Ovary (tissue), 9 donors: ENCODE data around the gene SND1. TPM values are rescaled to one million over a fixed set of nuclear protein-coding genes. Genes with fewer than 3 reads are reported as not detected.
"Not testable (repeated sequence)": the region's sequence is repeated elsewhere in the genome, so short reads cannot be mapped to it uniquely, and the experiment has no call there.

Experiments
- DNase-seq, 5 donors: peaks; one replicate each; pipeline ENCODE4 v3.0.0-alpha.2; 2019 to 2020
- H3K27ac ChIP-seq, 2 donors: fragments of 200-600 bp; one replicate each; pipeline versions ENCODE4 v1.5.1 to v1.8.0; 2019 to 2022
- H3K27me3 ChIP-seq: fragments of 200-600 bp; one replicate; pipeline ENCODE4 v1.8.0; 2022
- H3K36me3 ChIP-seq: fragments of 200-600 bp; sonication (generic); one replicate; pipeline ENCODE4 v1.5.1; 2019
- H3K4me1 ChIP-seq: one replicate; pipeline ENCODE4 v1.8.1; 2013; ENCODE audit warnings: mild to moderate bottlenecking, moderate library complexity; ENCODE audit not compliant: insufficient read depth
- H3K4me3 ChIP-seq: fragments of 200-600 bp; sonication (generic); one replicate; pipeline ENCODE4 v1.5.1; 2017
- H3K9me3 ChIP-seq, 2 donors: fragments of 200-600 bp in 1 of 2; sonication (generic) in 1 of 2; one replicate each; pipeline versions ENCODE4 v1.5.1 to v1.8.1; 2013 to 2019; ENCODE audit warnings: mild to moderate bottlenecking in 1 of 2, moderate library complexity in 1 of 2
- EP300 ChIP-seq: sonication (generic); formaldehyde crosslinking; IDR thresholded peaks from one replicate; pipeline ENCODE4 v1.6.1; 2017; ENCODE audit warnings: antibody characterized with exemption
- POLR2A ChIP-seq: fragments of 450-650 bp; IDR thresholded peaks from one replicate; pipeline ENCODE4 v1.6.1; 2017; ENCODE audit warnings: antibody characterized with exemption, mild to moderate bottlenecking, moderate library complexity
- WGBS, 3 donors: extraction: QIAGEN DNeasy Blood & Tissue Kit in 1 of 3; methylation state at CpG; one replicate each; pipeline versions ENCODE4 v1.1.5 to v1.1.7; 2013 to 2017; 5-methylcytosine and 5-hydroxymethylcytosine counted together
- intact Hi-C, 4 donors: fragments of 100-400 bp; cut with DNase I; formaldehyde crosslinking; loops; one replicate each; pipeline versions ENCODE4 v1.11.0 to v1.15.1; 2022 to 2023
- polyA plus RNA-seq, 2 donors: library from polyadenylated mRNA; stranded (reverse); fragments of 200-250 nt in 1 of 2; fragments of 350-450 nt in 1 of 2; fragmentation: Illumina TruSeq in 1 of 2; extraction: RNeasy Lipid Tissue Mini Kit (QIAGEN cat#74804) in 1 of 2; gene quantifications; one replicate each; pipeline ENCODE4 v1.2.3, GENCODE V29; 2013 to 2014
- total RNA-seq, 7 donors: library from RNA; depleted of rRNA in 2 of 7; stranded (reverse); fragments of >200 nt in 2 of 7; fragmentation: NEBNext Ultra II Directional in 3 of 7; extraction: Animal tissue kit (Norgen Biotek cat#: 25700) in 3 of 7; gene quantifications; one replicate each; pipeline versions ENCODE4 v1.1.0 to v1.2.4, GENCODE V29; 2016 to 2023
- TF ChIP-seq, protein P1 (sequence below), 3 donors: fragments of 450-650 bp in 2 of 3; fragments of 200-600 bp in 1 of 3; IDR thresholded peaks; one replicate each; pipeline versions ENCODE4 v1.5.1 to v1.8.0; 2016 to 2022; ENCODE audit warnings: antibody characterized with exemption in 3 of 3, mild to moderate bottlenecking in 1 of 3
- donor health status: DM: no; HTN: no; CAD: no; lungs with moderate emphysema.
- donor health status: DM: no; HTN: no; CAD: no.
- donor health status: Bipolar disorder and iron deficiency.
- donor health status: DM: yes; HTN: yes; CAD: no.
- donor health status: DM: no; HTN: no; CAD: no.
- donor health status: DM: yes; HTN: yes; CAD: no.

SND1 gene
- total and polyA plus RNA-seq, 9 donors: 91.4 to 297 (median 182) TPM

DNA sequence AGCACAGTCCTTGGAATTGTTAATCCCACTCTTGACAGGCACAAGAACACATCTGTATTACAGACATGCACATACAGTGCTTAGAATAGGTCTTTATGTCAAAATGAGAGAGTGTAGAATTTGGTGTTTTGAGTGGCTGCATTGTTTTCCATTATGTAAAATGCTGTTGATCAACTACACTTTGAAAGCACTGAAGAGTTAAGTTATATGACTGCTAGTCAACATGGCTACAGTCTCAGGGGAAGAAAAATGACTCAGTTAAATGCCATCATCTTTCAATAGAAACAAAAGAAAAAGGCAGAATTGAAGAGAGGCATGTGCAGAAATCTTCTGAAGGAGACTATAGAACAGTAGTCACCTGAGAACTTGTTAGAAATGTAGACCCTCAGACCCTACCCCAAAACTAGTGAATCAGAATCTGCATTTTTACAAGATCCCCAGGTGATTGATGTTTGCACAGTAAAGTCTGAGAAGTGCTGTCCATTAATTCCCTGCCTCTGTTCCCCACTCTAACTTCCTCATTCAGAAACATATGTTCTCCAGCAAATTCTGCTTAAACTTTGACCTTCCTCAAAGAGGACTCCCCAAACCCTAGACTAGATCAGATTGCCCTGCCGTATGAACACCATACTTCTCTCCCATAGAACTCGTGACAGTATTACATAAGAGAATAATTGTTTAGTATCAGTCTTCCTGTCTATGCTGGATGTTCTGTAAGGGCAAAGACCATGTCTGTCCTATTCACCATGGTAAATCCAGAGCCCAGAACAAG is 16.0 kb downstream of the SND1 start:
- intact Hi-C loops: no loop called here
- no peaks in the 10 kb centered on the region for H3K36me3 ChIP-seq
- no peak overlapping the region for H3K27ac ChIP-seq
- no peaks in the 10 kb centered on the region for H3K9me3 ChIP-seq
- H3K27me3 ChIP-seq: no peaks in the 10 kb centered on the region
- no peak for DNase-seq
- H3K4me3 ChIP-seq: no peak overlapping the region
- H3K4me1 ChIP-seq: no peaks in the 10 kb centered on the region
- TF ChIP-seq POLR2A (no peak), EP300 (no peak)
- TF ChIP-seq, protein P1, sequence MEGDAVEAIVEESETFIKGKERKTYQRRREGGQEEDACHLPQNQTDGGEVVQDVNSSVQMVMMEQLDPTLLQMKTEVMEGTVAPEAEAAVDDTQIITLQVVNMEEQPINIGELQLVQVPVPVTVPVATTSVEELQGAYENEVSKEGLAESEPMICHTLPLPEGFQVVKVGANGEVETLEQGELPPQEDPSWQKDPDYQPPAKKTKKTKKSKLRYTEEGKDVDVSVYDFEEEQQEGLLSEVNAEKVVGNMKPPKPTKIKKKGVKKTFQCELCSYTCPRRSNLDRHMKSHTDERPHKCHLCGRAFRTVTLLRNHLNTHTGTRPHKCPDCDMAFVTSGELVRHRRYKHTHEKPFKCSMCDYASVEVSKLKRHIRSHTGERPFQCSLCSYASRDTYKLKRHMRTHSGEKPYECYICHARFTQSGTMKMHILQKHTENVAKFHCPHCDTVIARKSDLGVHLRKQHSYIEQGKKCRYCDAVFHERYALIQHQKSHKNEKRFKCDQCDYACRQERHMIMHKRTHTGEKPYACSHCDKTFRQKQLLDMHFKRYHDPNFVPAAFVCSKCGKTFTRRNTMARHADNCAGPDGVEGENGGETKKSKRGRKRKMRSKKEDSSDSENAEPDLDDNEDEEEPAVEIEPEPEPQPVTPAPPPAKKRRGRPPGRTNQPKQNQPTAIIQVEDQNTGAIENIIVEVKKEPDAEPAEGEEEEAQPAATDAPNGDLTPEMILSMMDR (IDR thresholded peaks at IDR 0.05): no peak
- WGBS, 3 donors: 43 to 83% (median 78%) methylated on average over 2 of the region's 2 CpGs

DNA sequence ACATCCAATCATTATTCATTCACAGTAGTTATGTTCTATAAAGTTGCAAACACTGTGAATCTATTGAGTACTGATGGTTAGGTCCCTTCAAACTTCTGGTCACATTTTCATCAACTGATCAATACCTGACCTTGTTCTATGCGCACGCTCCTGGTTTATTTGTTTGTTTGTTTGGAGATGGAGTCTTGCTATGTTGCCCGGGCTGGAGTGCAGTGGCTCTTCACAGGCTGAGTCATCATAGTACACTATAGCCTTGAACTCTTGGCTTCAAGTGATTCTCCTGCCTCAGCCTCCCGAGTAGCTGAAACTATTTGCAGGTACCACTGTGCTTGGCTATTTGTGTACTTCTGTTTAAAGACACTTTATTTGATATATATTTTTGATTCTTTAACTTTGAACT is 19.3 kb downstream of the SND1 start:
- H3K27me3 ChIP-seq: no peaks in the 10 kb centered on the region
- DNase-seq: no peak
- intact Hi-C loops: no loop called here
- no peak for TF ChIP-seq EP300
- TF ChIP-seq POLR2A: no peak
- TF ChIP-seq, protein P1 (IDR thresholded peaks at IDR 0.05): no peak
- H3K9me3 ChIP-seq: no peaks in the 10 kb centered on the region
- H3K36me3 ChIP-seq: no peaks in the 10 kb centered on the region
- H3K27ac ChIP-seq: no peak overlapping the region
- H3K4me1 ChIP-seq: peaks cover 5% of the 10 kb centered on the region
- 67 to 71% (median 69%) methylated on average over 4 of the region's 4 CpGs for WGBS, 3 donors
- no peak overlapping the region for H3K4me3 ChIP-seq

DNA sequence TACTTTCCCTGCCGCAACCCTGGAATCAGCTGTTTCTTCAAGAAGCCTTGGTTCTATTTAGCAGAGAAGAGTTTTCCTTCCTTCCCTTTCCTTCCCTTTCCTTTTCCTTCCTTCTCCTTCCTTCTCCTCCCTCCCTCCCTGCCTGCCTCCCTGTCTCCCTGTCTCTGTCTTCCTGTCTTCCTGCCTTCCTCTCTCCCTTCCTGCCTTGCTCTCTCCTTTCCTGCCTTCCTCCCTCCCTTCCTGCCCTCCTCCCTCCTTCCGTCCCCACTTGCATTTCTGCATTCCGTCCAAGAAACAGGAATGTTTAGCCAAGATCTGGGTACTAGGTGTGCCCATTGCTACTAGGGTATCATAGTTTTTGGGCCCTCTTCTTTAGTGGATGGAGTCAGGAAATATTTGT is 21.9 kb downstream of the SND1 start:
- peaks cover 6% of the 10 kb centered on the region for H3K4me1 ChIP-seq
- DNase-seq: no peak
- no peak overlapping the region for H3K27ac ChIP-seq
- H3K9me3 ChIP-seq: no peaks in the 10 kb centered on the region
- intact Hi-C loops: no loop called here
- WGBS, 3 donors: 30% methylated on average over 3 of the region's 3 CpGs
- H3K4me3 ChIP-seq: no peak overlapping the region
- TF ChIP-seq POLR2A (no peak), EP300 (no peak)
- TF ChIP-seq, protein P1 (IDR thresholded peaks at IDR 0.05): no peak
- H3K27me3 ChIP-seq: no peaks in the 10 kb centered on the region
- no peaks in the 10 kb centered on the region for H3K36me3 ChIP-seq

- Histone ChIP-seq H3K27ac (no peak overlapping the region), H3K27me3 (no peaks in the 10 kb centered on the region), H3K36me3 (no peaks in the 10 kb centered on the region), H3K4me3 (no peak overlapping the region), H3K4me1 (peaks cover 6% of the 10 kb centered on the region), H3K9me3 (no peaks in the 10 kb centered on the region)
- TF ChIP-seq, protein P1 (IDR thresholded peaks at IDR 0.05): no peak
- TF ChIP-seq POLR2A (no peak), EP300 (no peak)
- intact Hi-C loops: no loop called here
- 39 to 48% (median 46%) methylated on average over 1 of the region's 1 CpG for WGBS, 3 donors
- DNase-seq: no peak
Observed at GRCh38 chr7:127674361-127674760, 22.4 kb downstream of the SND1 start.

- 67 to 75% (median 74%) methylated on average over 4 of the region's 4 CpGs for WGBS, 3 donors
Observed at GRCh38 chr7:127674923-127675322, 22.9 kb downstream of the SND1 start.

More at GRCh38 chr7:127674923-127675322, 22.9 kb downstream of the SND1 start:
- H3K4me3 ChIP-seq, H3K27ac ChIP-seq, H3K36me3 ChIP-seq, DNase-seq, H3K27me3 ChIP-seq, H3K9me3 ChIP-seq, intact Hi-C loops, H3K4me1 ChIP-seq: not testable (repeated sequence)
